ENCODE data around the gene DNAH10. TPM values are rescaled to one million over a fixed set of nuclear protein-coding genes. Genes with fewer than 3 reads are reported as not detected.

Gene DNAH10
- total RNA-seq, 1 experiment from 2014 or later: 0.09 TPM

DNA sequence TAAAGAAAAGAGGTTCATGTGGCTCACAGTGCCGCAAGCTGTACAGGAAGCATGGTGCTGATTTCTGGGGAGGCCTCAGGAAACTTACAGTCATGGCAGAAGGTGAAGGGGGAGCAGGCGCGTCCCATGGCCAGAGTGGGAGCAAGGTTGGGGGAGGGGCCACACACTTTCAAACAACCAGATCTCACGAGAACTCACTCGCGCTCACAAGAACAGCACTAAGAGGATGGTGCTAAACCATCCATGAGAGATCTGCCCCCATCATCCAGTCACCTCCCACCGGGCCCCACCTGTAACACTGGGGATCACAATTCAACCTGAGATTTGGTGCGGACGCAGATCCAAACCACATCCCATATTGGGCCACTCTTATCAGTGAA is 130.1 kb downstream of the DNAH10 start (continued):
- TF ChIP-seq, protein P1, sequence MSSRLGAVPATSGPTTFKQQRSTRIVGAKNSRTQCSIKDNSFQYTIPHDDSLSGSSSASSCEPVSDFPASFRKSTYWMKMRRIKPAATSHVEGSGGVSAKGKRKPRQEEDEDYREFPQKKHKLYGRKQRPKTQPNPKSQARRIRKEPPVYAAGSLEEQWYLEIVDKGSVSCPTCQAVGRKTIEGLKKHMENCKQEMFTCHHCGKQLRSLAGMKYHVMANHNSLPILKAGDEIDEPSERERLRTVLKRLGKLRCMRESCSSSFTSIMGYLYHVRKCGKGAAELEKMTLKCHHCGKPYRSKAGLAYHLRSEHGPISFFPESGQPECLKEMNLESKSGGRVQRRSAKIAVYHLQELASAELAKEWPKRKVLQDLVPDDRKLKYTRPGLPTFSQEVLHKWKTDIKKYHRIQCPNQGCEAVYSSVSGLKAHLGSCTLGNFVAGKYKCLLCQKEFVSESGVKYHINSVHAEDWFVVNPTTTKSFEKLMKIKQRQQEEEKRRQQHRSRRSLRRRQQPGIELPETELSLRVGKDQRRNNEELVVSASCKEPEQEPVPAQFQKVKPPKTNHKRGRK (CRISPR knock-in tag; IDR thresholded peaks at IDR 0.05; ENCODE audit: borderline replicate concordance): no peak

DNA sequence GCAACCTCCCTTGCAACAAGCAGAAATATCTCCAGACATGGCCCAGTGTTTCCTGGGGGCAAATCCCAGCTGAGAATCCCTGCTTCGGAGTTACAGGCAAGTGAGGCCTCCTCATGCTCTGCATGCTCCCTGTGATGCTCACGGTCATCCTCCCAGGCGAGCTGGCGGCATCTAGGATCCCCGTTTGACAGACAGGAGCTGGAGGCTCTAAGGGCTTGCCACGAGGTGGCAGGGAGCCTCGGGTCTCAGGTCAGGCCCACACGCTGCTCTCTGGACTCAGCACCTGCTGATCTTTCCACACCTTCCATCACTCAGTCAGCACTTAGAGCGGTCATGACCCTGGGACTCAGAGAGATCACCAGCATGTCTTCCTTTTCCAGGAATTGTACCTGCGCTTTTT is 130.8 kb downstream of the DNAH10 start:
- Mint-ChIP-seq H3K9me3 (peaks cover 3% of the 10 kb centered on the region; the same call in 1 of the 2 replicates), H3K36me3 (no peaks in the 10 kb centered on the region), H3K4me1 (peaks cover 12% of the 10 kb centered on the region), H3K27ac (no peak overlapping the region), H3K4me3 (no peak overlapping the region), H3K27me3 (ENCODE audit: low read depth) (no peaks in the 10 kb centered on the region)
- ChIA-PET POLR2A (no interaction called here), CTCF (interaction anchor here (1.0 to 1.1 kb wide), 2 partner anchors 8 to 80 kb away, joined by 3 read pairs; partner anchors contain the start of genes CCDC92 and ZNF664)
- TF ChIP-seq EMX1 (CRISPR knock-in tag; IDR thresholded peaks at IDR 0.05) (no peak), ETV6 (CRISPR knock-in tag; IDR thresholded peaks at IDR 0.05) (no peak), NR3C1 (CRISPR knock-in tag; conservative IDR thresholded peaks at IDR 0.05; ENCODE audit: low read depth) (no peak), NFYB (CRISPR knock-in tag; conservative IDR thresholded peaks at IDR 0.05; ENCODE audit: low read depth) (no peak), ESRRA (CRISPR knock-in tag; IDR thresholded peaks at IDR 0.05; ENCODE audit: borderline replicate concordance) (no peak), ATF1 (CRISPR knock-in tag; IDR thresholded peaks at IDR 0.05) (no peak), ZNF121 (CRISPR knock-in tag; IDR thresholded peaks at IDR 0.05) (no peak), ZNF219 (CRISPR knock-in tag; IDR thresholded peaks at IDR 0.05; ENCODE audit: borderline replicate concordance) (no peak), NR1H2 (CRISPR knock-in tag; IDR thresholded peaks at IDR 0.05) (no peak), ZNF138 (CRISPR knock-in tag; conservative IDR thresholded peaks at IDR 0.05) (no peak), SMAD3 (CRISPR knock-in tag; IDR thresholded peaks at IDR 0.05; ENCODE audit: borderline replicate concordance) (no peak)
- TF ChIP-seq, protein P2, sequence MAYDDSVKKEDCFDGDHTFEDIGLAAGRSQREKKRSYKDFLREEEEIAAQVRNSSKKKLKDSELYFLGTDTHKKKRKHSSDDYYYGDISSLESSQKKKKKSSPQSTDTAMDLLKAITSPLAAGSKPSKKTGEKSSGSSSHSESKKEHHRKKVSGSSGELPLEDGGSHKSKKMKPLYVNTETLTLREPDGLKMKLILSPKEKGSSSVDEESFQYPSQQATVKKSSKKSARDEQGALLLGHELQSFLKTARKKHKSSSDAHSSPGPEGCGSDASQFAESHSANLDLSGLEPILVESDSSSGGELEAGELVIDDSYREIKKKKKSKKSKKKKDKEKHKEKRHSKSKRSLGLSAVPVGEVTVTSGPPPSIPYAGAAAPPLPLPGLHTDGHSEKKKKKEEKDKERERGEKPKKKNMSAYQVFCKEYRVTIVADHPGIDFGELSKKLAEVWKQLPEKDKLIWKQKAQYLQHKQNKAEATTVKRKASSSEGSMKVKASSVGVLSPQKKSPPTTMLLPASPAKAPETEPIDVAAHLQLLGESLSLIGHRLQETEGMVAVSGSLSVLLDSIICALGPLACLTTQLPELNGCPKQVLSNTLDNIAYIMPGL (CRISPR knock-in tag; IDR thresholded peaks at IDR 0.05): no peak
- TF ChIP-seq, protein P3, sequence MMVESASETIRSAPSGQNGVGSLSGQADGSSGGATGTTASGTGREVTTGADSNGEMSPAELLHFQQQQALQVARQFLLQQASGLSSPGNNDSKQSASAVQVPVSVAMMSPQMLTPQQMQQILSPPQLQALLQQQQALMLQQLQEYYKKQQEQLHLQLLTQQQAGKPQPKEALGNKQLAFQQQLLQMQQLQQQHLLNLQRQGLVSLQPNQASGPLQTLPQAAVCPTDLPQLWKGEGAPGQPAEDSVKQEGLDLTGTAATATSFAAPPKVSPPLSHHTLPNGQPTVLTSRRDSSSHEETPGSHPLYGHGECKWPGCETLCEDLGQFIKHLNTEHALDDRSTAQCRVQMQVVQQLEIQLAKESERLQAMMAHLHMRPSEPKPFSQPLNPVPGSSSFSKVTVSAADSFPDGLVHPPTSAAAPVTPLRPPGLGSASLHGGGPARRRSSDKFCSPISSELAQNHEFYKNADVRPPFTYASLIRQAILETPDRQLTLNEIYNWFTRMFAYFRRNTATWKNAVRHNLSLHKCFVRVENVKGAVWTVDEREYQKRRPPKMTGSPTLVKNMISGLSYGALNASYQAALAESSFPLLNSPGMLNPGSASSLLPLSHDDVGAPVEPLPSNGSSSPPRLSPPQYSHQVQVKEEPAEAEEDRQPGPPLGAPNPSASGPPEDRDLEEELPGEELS (CRISPR knock-in tag; IDR thresholded peaks at IDR 0.05): no peak
- TF ChIP-seq, protein P4, sequence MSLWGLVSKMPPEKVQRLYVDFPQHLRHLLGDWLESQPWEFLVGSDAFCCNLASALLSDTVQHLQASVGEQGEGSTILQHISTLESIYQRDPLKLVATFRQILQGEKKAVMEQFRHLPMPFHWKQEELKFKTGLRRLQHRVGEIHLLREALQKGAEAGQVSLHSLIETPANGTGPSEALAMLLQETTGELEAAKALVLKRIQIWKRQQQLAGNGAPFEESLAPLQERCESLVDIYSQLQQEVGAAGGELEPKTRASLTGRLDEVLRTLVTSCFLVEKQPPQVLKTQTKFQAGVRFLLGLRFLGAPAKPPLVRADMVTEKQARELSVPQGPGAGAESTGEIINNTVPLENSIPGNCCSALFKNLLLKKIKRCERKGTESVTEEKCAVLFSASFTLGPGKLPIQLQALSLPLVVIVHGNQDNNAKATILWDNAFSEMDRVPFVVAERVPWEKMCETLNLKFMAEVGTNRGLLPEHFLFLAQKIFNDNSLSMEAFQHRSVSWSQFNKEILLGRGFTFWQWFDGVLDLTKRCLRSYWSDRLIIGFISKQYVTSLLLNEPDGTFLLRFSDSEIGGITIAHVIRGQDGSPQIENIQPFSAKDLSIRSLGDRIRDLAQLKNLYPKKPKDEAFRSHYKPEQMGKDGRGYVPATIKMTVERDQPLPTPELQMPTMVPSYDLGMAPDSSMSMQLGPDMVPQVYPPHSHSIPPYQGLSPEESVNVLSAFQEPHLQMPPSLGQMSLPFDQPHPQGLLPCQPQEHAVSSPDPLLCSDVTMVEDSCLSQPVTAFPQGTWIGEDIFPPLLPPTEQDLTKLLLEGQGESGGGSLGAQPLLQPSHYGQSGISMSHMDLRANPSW (CRISPR knock-in tag; conservative IDR thresholded peaks at IDR 0.05; ENCODE audit: low read depth): no peak
- TF ChIP-seq, protein P5, sequence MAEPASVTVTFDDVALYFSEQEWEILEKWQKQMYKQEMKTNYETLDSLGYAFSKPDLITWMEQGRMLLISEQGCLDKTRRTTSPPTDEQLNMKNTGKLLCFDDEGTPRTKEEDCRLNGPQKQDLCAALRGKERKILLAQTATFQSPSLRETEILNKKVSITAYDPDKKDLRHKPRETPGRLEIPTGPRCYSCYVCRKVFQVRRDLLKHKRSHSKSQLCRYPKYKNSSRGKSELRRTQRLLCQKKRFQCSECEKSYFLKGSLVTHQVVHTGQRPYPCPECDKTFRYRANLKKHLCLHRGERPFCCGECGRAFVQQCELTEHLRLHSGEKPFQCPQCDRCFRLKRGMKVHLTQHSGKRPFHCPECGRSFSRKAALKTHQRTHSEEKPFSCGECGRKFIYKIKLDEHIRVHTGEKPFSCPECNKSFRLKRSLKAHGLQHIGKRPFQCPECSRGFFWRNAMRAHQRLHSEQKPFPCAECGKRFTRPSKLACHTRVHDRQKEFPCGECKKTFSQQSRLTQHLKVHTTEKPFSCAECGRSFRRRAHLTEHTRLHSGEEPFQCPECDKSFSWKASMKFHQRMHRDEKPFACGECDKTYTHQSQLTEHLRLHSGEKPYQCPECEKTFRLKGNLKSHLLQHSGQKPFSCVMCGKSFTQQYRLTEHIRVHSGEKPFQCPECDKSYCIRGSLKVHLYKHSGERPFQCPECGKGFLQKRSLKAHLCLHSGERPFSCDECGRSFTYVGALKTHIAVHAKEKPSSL (CRISPR knock-in tag; conservative IDR thresholded peaks at IDR 0.05): no peak
- TF ChIP-seq, protein P6, sequence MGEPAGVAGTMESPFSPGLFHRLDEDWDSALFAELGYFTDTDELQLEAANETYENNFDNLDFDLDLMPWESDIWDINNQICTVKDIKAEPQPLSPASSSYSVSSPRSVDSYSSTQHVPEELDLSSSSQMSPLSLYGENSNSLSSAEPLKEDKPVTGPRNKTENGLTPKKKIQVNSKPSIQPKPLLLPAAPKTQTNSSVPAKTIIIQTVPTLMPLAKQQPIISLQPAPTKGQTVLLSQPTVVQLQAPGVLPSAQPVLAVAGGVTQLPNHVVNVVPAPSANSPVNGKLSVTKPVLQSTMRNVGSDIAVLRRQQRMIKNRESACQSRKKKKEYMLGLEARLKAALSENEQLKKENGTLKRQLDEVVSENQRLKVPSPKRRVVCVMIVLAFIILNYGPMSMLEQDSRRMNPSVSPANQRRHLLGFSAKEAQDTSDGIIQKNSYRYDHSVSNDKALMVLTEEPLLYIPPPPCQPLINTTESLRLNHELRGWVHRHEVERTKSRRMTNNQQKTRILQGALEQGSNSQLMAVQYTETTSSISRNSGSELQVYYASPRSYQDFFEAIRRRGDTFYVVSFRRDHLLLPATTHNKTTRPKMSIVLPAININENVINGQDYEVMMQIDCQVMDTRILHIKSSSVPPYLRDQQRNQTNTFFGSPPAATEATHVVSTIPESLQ (CRISPR knock-in tag; IDR thresholded peaks at IDR 0.05): no peak
- TF ChIP-seq, protein P7, sequence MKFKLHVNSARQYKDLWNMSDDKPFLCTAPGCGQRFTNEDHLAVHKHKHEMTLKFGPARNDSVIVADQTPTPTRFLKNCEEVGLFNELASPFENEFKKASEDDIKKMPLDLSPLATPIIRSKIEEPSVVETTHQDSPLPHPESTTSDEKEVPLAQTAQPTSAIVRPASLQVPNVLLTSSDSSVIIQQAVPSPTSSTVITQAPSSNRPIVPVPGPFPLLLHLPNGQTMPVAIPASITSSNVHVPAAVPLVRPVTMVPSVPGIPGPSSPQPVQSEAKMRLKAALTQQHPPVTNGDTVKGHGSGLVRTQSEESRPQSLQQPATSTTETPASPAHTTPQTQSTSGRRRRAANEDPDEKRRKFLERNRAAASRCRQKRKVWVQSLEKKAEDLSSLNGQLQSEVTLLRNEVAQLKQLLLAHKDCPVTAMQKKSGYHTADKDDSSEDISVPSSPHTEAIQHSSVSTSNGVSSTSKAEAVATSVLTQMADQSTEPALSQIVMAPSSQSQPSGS (CRISPR knock-in tag; IDR thresholded peaks at IDR 0.05; ENCODE audit: borderline replicate concordance, low read depth): no peak
- DNase-seq (ENCODE audit: low spot score): no peak
- no peak for ATAC-seq
